Mammary epithelial cell (primary cell): ENCODE measurements around the gene MGAT4D.

Experiments used
- EZH2 ChIP-seq: IDR thresholded peaks from 2 replicates; pipeline ENCODE4 v1.6.1; 2012; ENCODE audit warnings: low read length, inconsistent platforms, borderline replicate concordance
- TF ChIP-seq, protein P1 (sequence below), 2 donors: IDR thresholded peaks in 1 of 2; conservative IDR thresholded peaks in 1 of 2; 2 replicates each; pipeline ENCODE4 v1.5.1; 2011 to 2012; ENCODE audit warnings: inconsistent platforms in 2 of 2, low read length in 2 of 2, mild to moderate bottlenecking in 2 of 2, control low read depth in 1 of 2, low read depth in 1 of 2; ENCODE audit not compliant: insufficient read depth in 1 of 2; ENCODE audit errors: extremely low read depth in 1 of 2

DNA sequence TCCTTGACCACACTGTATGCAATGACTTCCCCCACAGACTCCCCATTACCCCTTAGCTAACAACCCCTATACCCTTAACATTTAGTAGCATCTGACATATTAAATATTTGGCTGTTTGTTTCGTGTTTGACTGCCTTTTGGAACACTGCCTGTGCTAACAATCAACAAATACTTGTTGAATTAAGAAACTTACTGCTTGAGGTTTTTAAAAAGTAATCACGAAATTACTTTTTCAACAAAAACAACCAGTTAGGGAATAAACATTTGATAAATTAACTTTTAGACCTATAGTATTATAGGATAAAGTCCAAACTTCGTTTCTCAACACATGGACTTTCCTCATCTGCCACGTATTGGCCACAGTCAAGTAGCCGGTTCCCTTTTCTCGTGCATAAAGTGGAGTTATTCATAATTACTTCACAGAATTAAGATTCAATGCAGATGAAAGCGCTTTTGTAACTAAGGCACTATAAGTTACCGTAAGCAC lies 25.3 kb upstream of the MGAT4D start:
- TF ChIP-seq, protein P1, sequence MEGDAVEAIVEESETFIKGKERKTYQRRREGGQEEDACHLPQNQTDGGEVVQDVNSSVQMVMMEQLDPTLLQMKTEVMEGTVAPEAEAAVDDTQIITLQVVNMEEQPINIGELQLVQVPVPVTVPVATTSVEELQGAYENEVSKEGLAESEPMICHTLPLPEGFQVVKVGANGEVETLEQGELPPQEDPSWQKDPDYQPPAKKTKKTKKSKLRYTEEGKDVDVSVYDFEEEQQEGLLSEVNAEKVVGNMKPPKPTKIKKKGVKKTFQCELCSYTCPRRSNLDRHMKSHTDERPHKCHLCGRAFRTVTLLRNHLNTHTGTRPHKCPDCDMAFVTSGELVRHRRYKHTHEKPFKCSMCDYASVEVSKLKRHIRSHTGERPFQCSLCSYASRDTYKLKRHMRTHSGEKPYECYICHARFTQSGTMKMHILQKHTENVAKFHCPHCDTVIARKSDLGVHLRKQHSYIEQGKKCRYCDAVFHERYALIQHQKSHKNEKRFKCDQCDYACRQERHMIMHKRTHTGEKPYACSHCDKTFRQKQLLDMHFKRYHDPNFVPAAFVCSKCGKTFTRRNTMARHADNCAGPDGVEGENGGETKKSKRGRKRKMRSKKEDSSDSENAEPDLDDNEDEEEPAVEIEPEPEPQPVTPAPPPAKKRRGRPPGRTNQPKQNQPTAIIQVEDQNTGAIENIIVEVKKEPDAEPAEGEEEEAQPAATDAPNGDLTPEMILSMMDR (conservative IDR thresholded peaks at IDR 0.05 in 1 of 2, IDR thresholded peaks at IDR 0.05 in 1 of 2; ENCODE audit: extremely low read depth in 1 of 2, insufficient read depth in 1 of 2, low read depth in 1 of 2, low read length in 2 of 2): no peak
- TF ChIP-seq EZH2: no peak
